Hepatocyte (in vitro differentiated cells): ENCODE measurements around the gene OR14I1.

Experiments used
- CTCF ChIP-seq: fragments of 200-600 bp; sonication (generic); IDR thresholded peaks from 2 replicates; pipeline ENCODE4 v1.5.1; 2016; ENCODE audit warnings: antibody characterized with exemption, mild to moderate bottlenecking; ENCODE audit not compliant: poor library complexity
- EZH2 ChIP-seq: fragments of 200-600 bp; sonication (generic); IDR thresholded peaks from 2 replicates; pipeline ENCODE4 v1.6.1; 2016; ENCODE audit warnings: antibody characterized with exemption, mild to moderate bottlenecking, borderline replicate concordance
- EZH2phosphoT487 ChIP-seq: fragments of 200-600 bp; sonication (generic); IDR thresholded peaks from one replicate; pipeline ENCODE4 v1.6.1; 2018; ENCODE audit warnings: antibody characterized with exemption, mild to moderate bottlenecking, low read depth, moderate library complexity; ENCODE audit not compliant: unreplicated experiment, severe bottlenecking

DNA sequence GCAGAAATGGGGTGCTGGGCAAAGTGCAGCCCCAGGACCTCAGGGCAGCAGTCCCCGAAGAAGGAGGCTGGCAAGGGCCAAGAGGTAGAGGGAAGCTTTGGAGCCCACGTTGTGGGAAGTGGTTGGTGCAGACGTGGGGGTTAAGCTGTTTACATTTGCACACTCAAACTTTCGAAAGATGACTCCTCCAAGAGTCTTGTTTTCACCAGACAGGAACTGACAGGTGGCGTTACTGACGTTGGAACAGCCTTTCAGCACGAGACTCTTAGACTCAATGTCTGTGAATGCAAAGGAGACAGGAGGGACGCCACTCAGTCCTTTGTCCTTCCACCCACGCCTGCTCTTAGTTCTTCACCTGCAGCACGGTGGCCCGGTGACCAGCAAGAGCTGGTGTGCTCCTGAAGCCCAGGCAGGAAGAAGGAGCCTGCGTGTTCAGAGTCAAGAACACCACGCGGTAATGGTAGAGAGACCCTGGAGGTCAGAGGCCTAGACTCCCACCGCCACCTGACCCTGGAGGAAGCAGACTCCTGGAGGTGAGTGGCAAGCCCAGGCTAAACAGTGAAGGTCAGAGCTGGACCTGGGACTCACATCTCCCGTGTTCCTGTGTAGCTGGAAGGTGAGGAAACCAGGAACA is 37.1 kb upstream of the OR14I1 start:
- TF ChIP-seq EZH2, result no peak
- no peak for TF ChIP-seq CTCF
- TF ChIP-seq EZH2phosphoT487, result no peak
